22Rv1 (cell line): ENCODE data around the gene MYADML2.

ENCODE experiments used
- CTCF ChIP-seq: fragments of 450-650 bp; IDR thresholded peaks from 2 replicates; pipeline ENCODE4 v1.5.1; 2017; ENCODE audit warnings: mild to moderate bottlenecking
- ZFX ChIP-seq: fragments of 450-650 bp; IDR thresholded peaks from 2 replicates; pipeline ENCODE4 v1.6.1; 2017; ENCODE audit warnings: antibody characterized with exemption, borderline replicate concordance

GRCh38 chr17:81967533-81968395 lies 20.7 kb upstream of the MYADML2 start:
- TF ChIP-seq CTCF (no peak), ZFX (no peak)
